ENCODE measurements around the gene COL6A1.
"Not testable (repeated sequence)": the region's sequence is repeated elsewhere in the genome, so short reads cannot be mapped to it uniquely, and the experiment has no call there.

COL6A1 gene

GRCh38 chr21:45975020-45975666, 6.4 kb upstream of the COL6A1 start:
- no peak for DNase-seq (ENCODE audit: low read depth)
- H3K4me3 ChIP-seq (ENCODE audit: low read length) = peak overlapping the region; percentile 56
- TF ChIP-seq CTCF (conservative IDR thresholded peaks at IDR 0.05; ENCODE audit: low read length) = no peak

DNA sequence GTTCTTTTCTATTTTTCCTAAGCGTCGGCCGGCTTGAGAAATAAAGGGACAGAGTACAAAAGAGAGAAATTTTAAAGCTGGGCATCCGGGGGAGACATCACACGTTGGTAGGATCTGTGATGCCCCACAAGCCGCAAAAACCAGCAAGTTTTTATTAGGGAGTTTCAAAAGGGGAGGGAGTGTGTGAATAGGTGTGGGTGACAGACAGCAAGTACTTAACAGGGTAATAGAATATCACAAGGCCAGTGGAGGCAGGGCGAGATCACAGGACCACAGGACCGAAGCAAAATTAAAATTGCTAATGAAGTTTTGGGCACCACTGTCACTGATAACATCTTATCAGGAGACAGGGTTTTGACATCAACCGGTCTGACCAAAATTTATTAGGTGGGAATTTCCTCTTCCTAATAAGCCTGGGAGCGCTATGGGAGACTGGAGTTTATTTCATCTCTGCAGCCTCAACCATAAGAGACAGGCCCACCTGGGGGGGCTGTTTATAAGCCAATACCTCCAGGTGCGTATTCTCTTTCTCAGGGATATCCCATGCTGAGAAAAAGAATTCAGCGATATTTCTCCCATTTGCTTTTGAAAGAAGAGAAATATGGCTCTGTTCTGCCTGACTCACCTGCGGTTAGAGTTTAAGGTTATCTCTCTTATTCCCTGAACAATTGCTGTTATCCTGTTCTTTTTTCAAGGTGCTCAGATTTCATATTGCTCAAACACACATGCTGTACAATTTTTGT, 5.7 kb upstream of the COL6A1 start:
- not testable (repeated sequence) for H3K4me3 ChIP-seq (ENCODE audit: low read length); DNase-seq (ENCODE audit: low read depth)

DNA sequence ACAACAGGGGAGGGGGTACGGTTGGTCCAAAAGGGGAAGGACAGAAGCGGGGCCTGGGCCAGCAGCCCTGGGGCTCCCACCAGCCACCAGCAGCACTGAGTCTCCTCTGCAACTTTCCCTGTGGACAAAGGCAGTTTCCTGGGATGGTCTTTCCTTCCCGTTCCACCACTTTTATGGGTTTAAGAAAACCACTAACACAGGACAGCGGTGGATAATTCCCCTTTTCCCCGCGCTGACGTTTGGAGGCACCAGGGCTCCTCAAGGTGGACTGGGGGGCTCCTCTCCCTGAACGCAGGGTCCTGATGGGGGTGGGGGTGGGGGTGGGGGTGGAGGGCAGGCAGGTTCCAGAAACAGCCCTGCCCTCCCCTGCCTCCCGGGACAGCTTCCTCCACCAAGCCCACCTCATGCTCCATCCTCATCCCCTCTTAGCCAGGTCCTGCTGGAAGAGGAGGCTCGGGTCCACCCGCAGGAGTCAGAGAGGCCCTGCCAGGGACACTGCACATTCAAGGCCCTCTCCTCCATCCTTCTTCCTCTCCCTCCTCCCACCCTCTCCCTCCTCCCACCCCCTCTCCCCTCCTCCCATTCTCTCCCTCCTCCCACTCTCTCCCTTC, 4.8 kb upstream of the COL6A1 start:
- H3K4me3 ChIP-seq (ENCODE audit: low read length) = no peak overlapping the region
- no peak for DNase-seq (ENCODE audit: low read depth)
- TF ChIP-seq CTCF (conservative IDR thresholded peaks at IDR 0.05; ENCODE audit: low read length) = no peak

GRCh38 chr21:45977396-45977795, 4.2 kb upstream of the COL6A1 start:
- DNase-seq (ENCODE audit: low read depth) = no peak
- H3K4me3 ChIP-seq (ENCODE audit: low read length) = no peak overlapping the region
- TF ChIP-seq CTCF (conservative IDR thresholded peaks at IDR 0.05; ENCODE audit: low read length) = no peak

- no peak for TF ChIP-seq CTCF (conservative IDR thresholded peaks at IDR 0.05; ENCODE audit: low read length)
- DNase-seq (ENCODE audit: low read depth) = no peak
- H3K4me3 ChIP-seq (ENCODE audit: low read length) = no peak overlapping the region
Observed at GRCh38 chr21:45979141-45979631, 2.4 kb upstream of the COL6A1 start.

DNA sequence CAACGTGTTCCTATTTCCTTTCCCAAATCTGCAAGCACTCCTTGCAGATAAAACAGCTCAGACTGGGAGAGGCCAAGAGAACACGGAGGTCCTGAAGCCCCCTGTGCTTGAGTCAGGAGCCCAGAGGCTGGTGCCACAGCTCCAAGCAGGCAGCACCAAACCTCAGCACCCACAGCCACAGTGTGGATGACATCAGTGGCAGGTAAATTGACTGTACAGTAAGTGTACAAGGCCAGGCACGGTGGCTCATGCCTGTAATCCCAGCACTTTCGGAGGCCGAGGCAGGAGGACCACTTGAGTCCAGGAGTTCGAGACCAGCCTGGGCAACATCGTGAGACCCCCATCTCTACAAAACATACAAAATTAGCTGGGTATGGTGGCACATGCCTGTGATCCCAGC, 1.9 kb upstream of the COL6A1 start:
- no peak for DNase-seq (ENCODE audit: low read depth)
- TF ChIP-seq CTCF (conservative IDR thresholded peaks at IDR 0.05; ENCODE audit: low read length) = no peak
- no peak overlapping the region for H3K4me3 ChIP-seq (ENCODE audit: low read length)

DNA sequence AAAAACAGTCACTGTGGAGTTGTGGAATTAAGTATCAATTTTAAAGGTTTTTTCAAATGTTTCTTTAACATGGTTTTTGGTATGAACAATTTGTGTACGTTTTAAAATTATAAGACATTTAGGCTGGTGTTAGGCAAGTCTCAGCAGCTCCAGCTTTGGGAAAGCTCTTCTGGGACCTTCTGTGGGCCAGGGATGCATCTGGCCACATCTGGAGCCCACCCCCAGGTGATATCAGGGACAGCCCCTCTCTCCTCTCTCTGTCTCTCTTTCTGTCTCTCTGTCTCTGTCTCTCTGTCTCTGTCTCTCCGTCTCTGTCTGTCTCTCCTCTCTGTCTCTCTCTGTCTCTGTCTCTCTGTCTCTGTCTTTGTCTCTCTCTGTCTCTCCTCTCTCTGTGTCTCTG, 1.3 kb upstream of the COL6A1 start:
- DNase-seq (ENCODE audit: low read depth) = no peak
- no peak for TF ChIP-seq CTCF (conservative IDR thresholded peaks at IDR 0.05; ENCODE audit: low read length)

More for the DNA sequence above, 1.3 kb upstream of the COL6A1 start:
- H3K4me3 ChIP-seq (ENCODE audit: low read length) = 0 out of 2 replicates have a peak overlapping the region, but pooled peaks have one; percentile 62
